GM19238 (cell line): Measurements from ENCODE around the gene PCSK6.

ENCODE experiments used
- DNase-seq: peaks from one replicate; pipeline ENCODE4 v3.0.0; 2011; ENCODE audit warnings: low spot score; ENCODE audit not compliant: insufficient read length

The PCSK6 gene

GRCh38 chr15:101286471-101287114 is 202.9 kb downstream of the PCSK6 start:
- no peak for DNase-seq

- no peak for DNase-seq
Observed at GRCh38 chr15:101283931-101284330, 205.6 kb downstream of the PCSK6 start.

GRCh38 chr15:101280007-101280406 is 209.5 kb downstream of the PCSK6 start:
- DNase-seq: no peak

- DNase-seq: no peak
Observed at GRCh38 chr15:101277943-101278564, 211.5 kb downstream of the PCSK6 start.

GRCh38 chr15:101277038-101277822 is 212.3 kb downstream of the PCSK6 start, which contains the start of gene SELENOS:
SELENOS (minus strand) TSS chr15:101277485; CDS start chr15:101277417, 68 bp downstream.
- peak; percentile 87 for DNase-seq

- DNase-seq: no peak
Observed at GRCh38 chr15:101276501-101277037, 212.9 kb downstream of the PCSK6 start.

GRCh38 chr15:101275018-101275417 is 214.5 kb downstream of the PCSK6 start:
- no peak for DNase-seq

- no peak for DNase-seq
Observed at GRCh38 chr15:101273534-101273933, 216.0 kb downstream of the PCSK6 start.

GRCh38 chr15:101272584-101272983 is 216.9 kb downstream of the PCSK6 start:
- no peak for DNase-seq

- no peak for DNase-seq
Observed at GRCh38 chr15:101269479-101270223, 219.9 kb downstream of the PCSK6 start.

- DNase-seq: no peak
Observed at GRCh38 chr15:101267320-101268104, 222.0 kb downstream of the PCSK6 start.

- DNase-seq: no peak
Observed at GRCh38 chr15:101266787-101267186, 222.7 kb downstream of the PCSK6 start.

GRCh38 chr15:101266034-101266433 is 223.5 kb downstream of the PCSK6 start:
- no peak for DNase-seq

- DNase-seq: no peak
Observed at GRCh38 chr15:101264911-101265641, 224.4 kb downstream of the PCSK6 start.

- no peak for DNase-seq
Observed at GRCh38 chr15:101264011-101264410, 225.5 kb downstream of the PCSK6 start.

- DNase-seq: no peak
Observed at GRCh38 chr15:101262551-101262950, 227.0 kb downstream of the PCSK6 start.

GRCh38 chr15:101258238-101259144 is 231.0 kb downstream of the PCSK6 start:
- DNase-seq: no peak

- no peak for DNase-seq
Observed at GRCh38 chr15:101256757-101257156, 232.8 kb downstream of the PCSK6 start.
